HEK293 (cell line): Measurements from ENCODE around the gene SIRT7.

ENCODE experiments used
- KLF16 ChIP-seq: fragments of 450-650 bp; formaldehyde crosslinking; IDR thresholded peaks from 2 replicates; pipeline ENCODE4 v1.5.1; 2017; ENCODE audit warnings: missing biosample characterization, missing genetic modification characterization
- ZNF121 ChIP-seq: fragments of 450-650 bp; formaldehyde crosslinking; IDR thresholded peaks from 2 replicates; pipeline ENCODE4 v1.5.1; 2016; ENCODE audit warnings: missing biosample characterization, missing genetic modification characterization
- ZNF132 ChIP-seq: fragments of 450-650 bp; formaldehyde crosslinking; IDR thresholded peaks from 2 replicates; pipeline ENCODE4 v1.5.1; 2017; ENCODE audit warnings: missing biosample characterization, missing genetic modification characterization, borderline replicate concordance
- ZNF274 ChIP-seq, 2 experiments: fragments of 200-500 bp in 1 of 2; fragments of 450-650 bp in 1 of 2; sonication (Bioruptor generic) in 1 of 2; formaldehyde crosslinking in 1 of 2; IDR thresholded peaks; 2 replicates each; pipeline versions ENCODE4 v1.5.1 to v1.6.1; 2014 to 2016; ENCODE audit warnings: borderline replicate concordance in 1 of 2, inconsistent platforms in 1 of 2, low read length in 1 of 2, missing biosample characterization in 1 of 2, missing genetic modification characterization in 1 of 2
- ZNF529 ChIP-seq: fragments of 450-650 bp; formaldehyde crosslinking; IDR thresholded peaks from 2 replicates; pipeline ENCODE4 v1.5.1; 2017; ENCODE audit warnings: missing genetic modification characterization, missing biosample characterization; ENCODE audit not compliant: insufficient replicate concordance
- ZNF558 ChIP-seq: fragments of 450-650 bp; formaldehyde crosslinking; IDR thresholded peaks from 2 replicates; pipeline ENCODE4 v1.5.1; 2016; ENCODE audit warnings: missing biosample characterization, missing genetic modification characterization
- TF ChIP-seq, protein P1 (sequence below): fragments of 450-650 bp; formaldehyde crosslinking; IDR thresholded peaks from 2 replicates; pipeline ENCODE4 v1.5.1; 2017; ENCODE audit warnings: missing biosample characterization, missing genetic modification characterization
- TF ChIP-seq, protein P2 (sequence below): fragments of 450-650 bp; formaldehyde crosslinking; IDR thresholded peaks from 2 replicates; pipeline ENCODE4 v1.5.1; 2016; ENCODE audit warnings: missing biosample characterization, missing genetic modification characterization
- TF ChIP-seq, protein P3 (sequence below): fragments of 450-650 bp; formaldehyde crosslinking; IDR thresholded peaks from 2 replicates; pipeline ENCODE4 v1.5.1; 2016; ENCODE audit warnings: missing biosample characterization, missing genetic modification characterization
- TF ChIP-seq, protein P4 (sequence below): fragments of 450-650 bp; formaldehyde crosslinking; IDR thresholded peaks from 2 replicates; pipeline ENCODE4 v1.5.1; 2016; ENCODE audit warnings: missing biosample characterization, missing genetic modification characterization
- TF ChIP-seq, protein P5 (sequence below): fragments of 450-650 bp; formaldehyde crosslinking; IDR thresholded peaks from 2 replicates; pipeline ENCODE4 v1.5.1; 2016; ENCODE audit warnings: missing biosample characterization, missing genetic modification characterization, low read depth
- TF ChIP-seq, protein P6 (sequence below): fragments of 450-650 bp; formaldehyde crosslinking; IDR thresholded peaks from 2 replicates; pipeline ENCODE4 v1.5.1; 2016; ENCODE audit warnings: missing biosample characterization, missing genetic modification characterization, low read depth

DNA sequence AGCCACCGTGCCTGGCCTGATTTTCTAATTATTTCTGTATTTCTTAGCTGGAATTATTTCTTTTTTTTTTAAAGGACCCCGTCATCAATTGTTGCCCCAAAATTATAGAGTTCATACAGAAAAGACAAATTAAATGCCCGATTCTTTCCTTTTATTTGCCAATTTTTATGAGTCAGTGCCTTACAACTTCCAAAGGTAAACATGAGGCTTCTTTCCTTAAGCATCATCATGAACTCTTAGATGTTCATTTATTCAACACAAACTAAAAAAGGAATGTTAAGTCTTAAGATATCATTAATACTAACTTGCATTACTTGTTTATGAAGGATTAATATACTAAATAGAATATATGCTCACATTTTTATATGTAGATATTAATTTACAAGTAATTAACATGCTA lies 39.7 kb downstream of the SIRT7 start:
- TF ChIP-seq KLF16 (no peak), ZNF132 (tag by site-specific recombination) (no peak), ZNF529 (tag by site-specific recombination) (no peak), ZNF274 (IDR thresholded peaks at IDR 0.05; ENCODE audit: low read length) (no peak), ZNF274 (tag by site-specific recombination; IDR thresholded peaks at IDR 0.05; ENCODE audit: borderline replicate concordance) (no peak), ZNF121 (tag by site-specific recombination) (no peak), ZNF558 (no peak)
- TF ChIP-seq, protein P1, sequence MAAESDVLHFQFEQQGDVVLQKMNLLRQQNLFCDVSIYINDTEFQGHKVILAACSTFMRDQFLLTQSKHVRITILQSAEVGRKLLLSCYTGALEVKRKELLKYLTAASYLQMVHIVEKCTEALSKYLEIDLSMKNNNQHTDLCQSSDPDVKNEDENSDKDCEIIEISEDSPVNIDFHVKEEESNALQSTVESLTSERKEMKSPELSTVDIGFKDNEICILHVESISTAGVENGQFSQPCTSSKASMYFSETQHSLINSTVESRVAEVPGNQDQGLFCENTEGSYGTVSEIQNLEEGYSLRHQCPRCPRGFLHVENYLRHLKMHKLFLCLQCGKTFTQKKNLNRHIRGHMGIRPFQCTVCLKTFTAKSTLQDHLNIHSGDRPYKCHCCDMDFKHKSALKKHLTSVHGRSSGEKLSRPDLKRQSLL: no peak
- TF ChIP-seq, protein P2, sequence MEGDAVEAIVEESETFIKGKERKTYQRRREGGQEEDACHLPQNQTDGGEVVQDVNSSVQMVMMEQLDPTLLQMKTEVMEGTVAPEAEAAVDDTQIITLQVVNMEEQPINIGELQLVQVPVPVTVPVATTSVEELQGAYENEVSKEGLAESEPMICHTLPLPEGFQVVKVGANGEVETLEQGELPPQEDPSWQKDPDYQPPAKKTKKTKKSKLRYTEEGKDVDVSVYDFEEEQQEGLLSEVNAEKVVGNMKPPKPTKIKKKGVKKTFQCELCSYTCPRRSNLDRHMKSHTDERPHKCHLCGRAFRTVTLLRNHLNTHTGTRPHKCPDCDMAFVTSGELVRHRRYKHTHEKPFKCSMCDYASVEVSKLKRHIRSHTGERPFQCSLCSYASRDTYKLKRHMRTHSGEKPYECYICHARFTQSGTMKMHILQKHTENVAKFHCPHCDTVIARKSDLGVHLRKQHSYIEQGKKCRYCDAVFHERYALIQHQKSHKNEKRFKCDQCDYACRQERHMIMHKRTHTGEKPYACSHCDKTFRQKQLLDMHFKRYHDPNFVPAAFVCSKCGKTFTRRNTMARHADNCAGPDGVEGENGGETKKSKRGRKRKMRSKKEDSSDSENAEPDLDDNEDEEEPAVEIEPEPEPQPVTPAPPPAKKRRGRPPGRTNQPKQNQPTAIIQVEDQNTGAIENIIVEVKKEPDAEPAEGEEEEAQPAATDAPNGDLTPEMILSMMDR: no peak
- TF ChIP-seq, protein P3, sequence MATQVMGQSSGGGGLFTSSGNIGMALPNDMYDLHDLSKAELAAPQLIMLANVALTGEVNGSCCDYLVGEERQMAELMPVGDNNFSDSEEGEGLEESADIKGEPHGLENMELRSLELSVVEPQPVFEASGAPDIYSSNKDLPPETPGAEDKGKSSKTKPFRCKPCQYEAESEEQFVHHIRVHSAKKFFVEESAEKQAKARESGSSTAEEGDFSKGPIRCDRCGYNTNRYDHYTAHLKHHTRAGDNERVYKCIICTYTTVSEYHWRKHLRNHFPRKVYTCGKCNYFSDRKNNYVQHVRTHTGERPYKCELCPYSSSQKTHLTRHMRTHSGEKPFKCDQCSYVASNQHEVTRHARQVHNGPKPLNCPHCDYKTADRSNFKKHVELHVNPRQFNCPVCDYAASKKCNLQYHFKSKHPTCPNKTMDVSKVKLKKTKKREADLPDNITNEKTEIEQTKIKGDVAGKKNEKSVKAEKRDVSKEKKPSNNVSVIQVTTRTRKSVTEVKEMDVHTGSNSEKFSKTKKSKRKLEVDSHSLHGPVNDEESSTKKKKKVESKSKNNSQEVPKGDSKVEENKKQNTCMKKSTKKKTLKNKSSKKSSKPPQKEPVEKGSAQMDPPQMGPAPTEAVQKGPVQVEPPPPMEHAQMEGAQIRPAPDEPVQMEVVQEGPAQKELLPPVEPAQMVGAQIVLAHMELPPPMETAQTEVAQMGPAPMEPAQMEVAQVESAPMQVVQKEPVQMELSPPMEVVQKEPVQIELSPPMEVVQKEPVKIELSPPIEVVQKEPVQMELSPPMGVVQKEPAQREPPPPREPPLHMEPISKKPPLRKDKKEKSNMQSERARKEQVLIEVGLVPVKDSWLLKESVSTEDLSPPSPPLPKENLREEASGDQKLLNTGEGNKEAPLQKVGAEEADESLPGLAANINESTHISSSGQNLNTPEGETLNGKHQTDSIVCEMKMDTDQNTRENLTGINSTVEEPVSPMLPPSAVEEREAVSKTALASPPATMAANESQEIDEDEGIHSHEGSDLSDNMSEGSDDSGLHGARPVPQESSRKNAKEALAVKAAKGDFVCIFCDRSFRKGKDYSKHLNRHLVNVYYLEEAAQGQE (tag by site-specific recombination): no peak
- TF ChIP-seq, protein P4, sequence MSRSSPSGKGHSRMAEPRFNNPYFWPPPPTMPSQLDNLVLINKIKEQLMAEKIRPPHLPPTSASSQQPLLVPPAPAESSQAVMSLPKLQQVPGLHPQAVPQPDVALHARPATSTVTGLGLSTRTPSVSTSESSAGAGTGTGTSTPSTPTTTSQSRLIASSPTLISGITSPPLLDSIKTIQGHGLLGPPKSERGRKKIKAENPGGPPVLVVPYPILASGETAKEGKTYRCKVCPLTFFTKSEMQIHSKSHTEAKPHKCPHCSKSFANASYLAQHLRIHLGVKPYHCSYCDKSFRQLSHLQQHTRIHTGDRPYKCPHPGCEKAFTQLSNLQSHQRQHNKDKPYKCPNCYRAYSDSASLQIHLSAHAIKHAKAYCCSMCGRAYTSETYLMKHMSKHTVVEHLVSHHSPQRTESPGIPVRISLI: no peak
- TF ChIP-seq, protein P5, sequence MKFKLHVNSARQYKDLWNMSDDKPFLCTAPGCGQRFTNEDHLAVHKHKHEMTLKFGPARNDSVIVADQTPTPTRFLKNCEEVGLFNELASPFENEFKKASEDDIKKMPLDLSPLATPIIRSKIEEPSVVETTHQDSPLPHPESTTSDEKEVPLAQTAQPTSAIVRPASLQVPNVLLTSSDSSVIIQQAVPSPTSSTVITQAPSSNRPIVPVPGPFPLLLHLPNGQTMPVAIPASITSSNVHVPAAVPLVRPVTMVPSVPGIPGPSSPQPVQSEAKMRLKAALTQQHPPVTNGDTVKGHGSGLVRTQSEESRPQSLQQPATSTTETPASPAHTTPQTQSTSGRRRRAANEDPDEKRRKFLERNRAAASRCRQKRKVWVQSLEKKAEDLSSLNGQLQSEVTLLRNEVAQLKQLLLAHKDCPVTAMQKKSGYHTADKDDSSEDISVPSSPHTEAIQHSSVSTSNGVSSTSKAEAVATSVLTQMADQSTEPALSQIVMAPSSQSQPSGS (tag by site-specific recombination): no peak
- TF ChIP-seq, protein P6, sequence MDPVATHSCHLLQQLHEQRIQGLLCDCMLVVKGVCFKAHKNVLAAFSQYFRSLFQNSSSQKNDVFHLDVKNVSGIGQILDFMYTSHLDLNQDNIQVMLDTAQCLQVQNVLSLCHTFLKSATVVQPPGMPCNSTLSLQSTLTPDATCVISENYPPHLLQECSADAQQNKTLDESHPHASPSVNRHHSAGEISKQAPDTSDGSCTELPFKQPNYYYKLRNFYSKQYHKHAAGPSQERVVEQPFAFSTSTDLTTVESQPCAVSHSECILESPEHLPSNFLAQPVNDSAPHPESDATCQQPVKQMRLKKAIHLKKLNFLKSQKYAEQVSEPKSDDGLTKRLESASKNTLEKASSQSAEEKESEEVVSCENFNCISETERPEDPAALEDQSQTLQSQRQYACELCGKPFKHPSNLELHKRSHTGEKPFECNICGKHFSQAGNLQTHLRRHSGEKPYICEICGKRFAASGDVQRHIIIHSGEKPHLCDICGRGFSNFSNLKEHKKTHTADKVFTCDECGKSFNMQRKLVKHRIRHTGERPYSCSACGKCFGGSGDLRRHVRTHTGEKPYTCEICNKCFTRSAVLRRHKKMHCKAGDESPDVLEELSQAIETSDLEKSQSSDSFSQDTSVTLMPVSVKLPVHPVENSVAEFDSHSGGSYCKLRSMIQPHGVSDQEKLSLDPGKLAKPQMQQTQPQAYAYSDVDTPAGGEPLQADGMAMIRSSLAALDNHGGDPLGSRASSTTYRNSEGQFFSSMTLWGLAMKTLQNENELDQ (tag by site-specific recombination): no peak
